GM19035 (cell line): ENCODE results near the gene ARF3.
"Not testable (repeated sequence)": the region's sequence is repeated elsewhere in the genome, so short reads cannot be mapped to it uniquely, and the experiment has no call there.

Source experiments
- ATAC-seq: cut with Tn5 transposase; IDR thresholded peaks from one replicate; pipeline ENCODE4 v1.9.1; 2021; ENCODE audit not compliant: unreplicated experiment

Gene ARF3

GRCh38 chr12:48932878-48933277 lies 24.4 kb downstream of the ARF3 start:
- ATAC-seq: no peak

GRCh38 chr12:48930475-48930874 lies 26.8 kb downstream of the ARF3 start:
- no peak for ATAC-seq

- ATAC-seq: no peak
Measured at GRCh38 chr12:48929551-48929950, 27.7 kb downstream of the ARF3 start.

- ATAC-seq: no peak
Measured at GRCh38 chr12:48927261-48927660, 30.0 kb downstream of the ARF3 start.

- peak; percentile 73 for ATAC-seq
Measured at GRCh38 chr12:48925304-48926011, 31.8 kb downstream of the ARF3 start, which contains the start of gene FKBP11. Gene FKBP11 (minus strand): TSS chr12:48925492. CDS start chr12:48925428, 64 bp downstream.

- peak; percentile 76 for ATAC-seq
Measured at GRCh38 chr12:48924617-48925303, 32.5 kb downstream of the ARF3 start.

GRCh38 chr12:48923117-48923516 lies 34.2 kb downstream of the ARF3 start:
- no peak for ATAC-seq

- no peak for ATAC-seq
Measured at GRCh38 chr12:48917857-48918537, 39.3 kb downstream of the ARF3 start.

GRCh38 chr12:48910196-48910595 lies 47.1 kb downstream of the ARF3 start:
- no peak for ATAC-seq

- not testable (repeated sequence) for ATAC-seq
Measured at GRCh38 chr12:48909698-48910097, 47.6 kb downstream of the ARF3 start.

- no peak for ATAC-seq
Measured at GRCh38 chr12:48907245-48907644, 50.0 kb downstream of the ARF3 start.

GRCh38 chr12:48903982-48904411 lies 53.3 kb downstream of the ARF3 start:
- ATAC-seq: peak; percentile 75

- ATAC-seq: peak; percentile 16
Measured at GRCh38 chr12:48903363-48903981, 53.8 kb downstream of the ARF3 start.

- ATAC-seq: no peak
Measured at GRCh38 chr12:48901278-48901677, 56.0 kb downstream of the ARF3 start.

- ATAC-seq: no peak
Measured at GRCh38 chr12:48899651-48900050, 57.6 kb downstream of the ARF3 start.

- no peak for ATAC-seq
Measured at GRCh38 chr12:48894271-48894670, 63.0 kb downstream of the ARF3 start.

GRCh38 chr12:48890657-48891418 lies 66.4 kb downstream of the ARF3 start:
- no peak for ATAC-seq

- ATAC-seq: no peak
Measured at GRCh38 chr12:48889679-48890078, 67.6 kb downstream of the ARF3 start.
